Left lung (tissue), 10 donors: Measurements from ENCODE around the gene MSS51. TPM values are rescaled to one million over a fixed set of nuclear protein-coding genes. Genes with fewer than 3 reads are reported as not detected.

Source experiments
- ATAC-seq: fragments of 200-7000 bp; cut with Tn5 transposase; one replicate; pipeline ENCODE4 v1.9.1; 2020; ENCODE audit warnings: moderate library complexity
- DNase-seq, 4 donors: peaks; one replicate each; pipeline ENCODE4 v3.0.0-alpha.2; 2013 to 2020
- H3K27ac ChIP-seq, 2 donors: fragments of 200-600 bp; sonication (generic) in 1 of 2; one replicate each; pipeline versions ENCODE4 v1.5.0 to v1.8.0; 2020 to 2021
- H3K27me3 ChIP-seq, 2 donors: fragments of 200-600 bp; sonication (generic) in 1 of 2; one replicate each; pipeline versions ENCODE4 v1.5.0 to v1.8.0; 2020 to 2021
- H3K36me3 ChIP-seq, 2 donors: fragments of 200-600 bp; sonication (generic) in 1 of 2; one replicate each; pipeline versions ENCODE4 v1.5.0 to v1.8.0; 2020 to 2021
- H3K4me1 ChIP-seq, 2 donors: fragments of 200-600 bp; one replicate each; pipeline ENCODE4 v1.8.0; 2021
- H3K4me3 ChIP-seq, 2 donors: fragments of 200-600 bp; sonication (generic) in 1 of 2; one replicate each; pipeline versions ENCODE4 v1.5.0 to v1.8.0; 2020 to 2021; ENCODE audit warnings: mild to moderate bottlenecking in 1 of 2
- H3K9me3 ChIP-seq, 2 donors: fragments of 200-600 bp; sonication (generic) in 1 of 2; one replicate each; pipeline versions ENCODE4 v1.5.0 to v1.8.0; 2020 to 2021
- intact Hi-C, 2 donors: fragments of 100-400 bp; cut with DNase I; formaldehyde crosslinking; loops; one replicate each; pipeline versions ENCODE4 v1.11.2 to v1.14.2; 2022
- polyA plus RNA-seq, 6 donors: library from polyadenylated mRNA; unstranded; fragments of 120-200 nt; gene quantifications; one replicate each; pipeline ENCODE4 v1.2.1, GENCODE V29; 2013; ENCODE audit not compliant: insufficient read length in 6 of 6
- total RNA-seq, 2 donors: library from RNA; stranded (reverse); fragmentation: NEBNext Ultra II Directional; extraction: Animal tissue kit (Norgen Biotek cat#: 25700); gene quantifications; one replicate each; pipeline ENCODE4 v1.2.1, GENCODE V29; 2021
- TF ChIP-seq, protein P1 (sequence below), 2 donors: fragments of 200-600 bp; sonication (generic) in 1 of 2; IDR thresholded peaks; one replicate each; pipeline versions ENCODE4 v1.5.0 to v1.8.0; 2021; ENCODE audit warnings: antibody characterized with exemption in 2 of 2
- donor health status: DM: no; HTN: yes; CAD: no.
- donor health status: DM: no; HTN: no; CAD: no.

The MSS51 gene
- total and polyA plus RNA-seq, 8 donors: 1.3 to 7.0 (median 4.9) TPM

- Histone ChIP-seq H3K9me3 (no peaks in the 10 kb centered on the region), H3K27ac (no peak overlapping the region), H3K27me3 (no peaks in the 10 kb centered on the region), H3K36me3 (peaks cover 0 to 34% of the 10 kb centered on the region in 2 donors), H3K4me1 (no peaks in the 10 kb centered on the region), H3K4me3 (no peak overlapping the region)
- TF ChIP-seq, protein P1, sequence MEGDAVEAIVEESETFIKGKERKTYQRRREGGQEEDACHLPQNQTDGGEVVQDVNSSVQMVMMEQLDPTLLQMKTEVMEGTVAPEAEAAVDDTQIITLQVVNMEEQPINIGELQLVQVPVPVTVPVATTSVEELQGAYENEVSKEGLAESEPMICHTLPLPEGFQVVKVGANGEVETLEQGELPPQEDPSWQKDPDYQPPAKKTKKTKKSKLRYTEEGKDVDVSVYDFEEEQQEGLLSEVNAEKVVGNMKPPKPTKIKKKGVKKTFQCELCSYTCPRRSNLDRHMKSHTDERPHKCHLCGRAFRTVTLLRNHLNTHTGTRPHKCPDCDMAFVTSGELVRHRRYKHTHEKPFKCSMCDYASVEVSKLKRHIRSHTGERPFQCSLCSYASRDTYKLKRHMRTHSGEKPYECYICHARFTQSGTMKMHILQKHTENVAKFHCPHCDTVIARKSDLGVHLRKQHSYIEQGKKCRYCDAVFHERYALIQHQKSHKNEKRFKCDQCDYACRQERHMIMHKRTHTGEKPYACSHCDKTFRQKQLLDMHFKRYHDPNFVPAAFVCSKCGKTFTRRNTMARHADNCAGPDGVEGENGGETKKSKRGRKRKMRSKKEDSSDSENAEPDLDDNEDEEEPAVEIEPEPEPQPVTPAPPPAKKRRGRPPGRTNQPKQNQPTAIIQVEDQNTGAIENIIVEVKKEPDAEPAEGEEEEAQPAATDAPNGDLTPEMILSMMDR (IDR thresholded peaks at IDR 0.05): no peak
- intact Hi-C loops: no loop called here
- ATAC-seq (no peak), DNase-seq (no peak)
Observed at GRCh38 chr10:73449113-73449512, 15.8 kb upstream of the MSS51 start.

- DNase-seq (no peak), ATAC-seq (no peak)
- no peak overlapping the region for H3K27ac ChIP-seq
- no peaks in the 10 kb centered on the region for H3K27me3 ChIP-seq
- TF ChIP-seq, protein P1 (IDR thresholded peaks at IDR 0.05): no peak
- no peak overlapping the region for H3K4me3 ChIP-seq
- no peaks in the 10 kb centered on the region for H3K9me3 ChIP-seq
- intact Hi-C loops: no loop called here
- peaks cover 0 to 30% of the 10 kb centered on the region in 2 donors for H3K36me3 ChIP-seq
- H3K4me1 ChIP-seq: no peaks in the 10 kb centered on the region
Observed at GRCh38 chr10:73448384-73448783, 15.0 kb upstream of the MSS51 start.

DNA sequence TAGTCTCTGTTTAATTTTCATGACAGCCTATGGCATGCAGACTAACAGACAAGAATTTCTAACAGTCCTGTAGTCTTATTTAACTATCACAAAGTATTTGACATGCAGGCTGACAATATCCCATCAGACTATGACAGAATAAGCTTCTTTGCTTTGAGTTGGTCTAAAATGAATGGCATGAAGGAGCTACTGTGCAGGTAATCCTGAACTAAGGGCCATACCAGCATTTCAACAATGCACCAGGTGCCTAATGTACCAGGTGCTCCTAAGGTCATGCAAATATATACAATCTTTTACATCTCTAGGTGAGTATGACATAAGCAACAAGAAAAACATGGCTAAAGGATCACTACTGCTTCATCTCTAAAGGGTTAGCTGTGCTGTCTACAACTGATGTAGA is 13.6 kb upstream of the MSS51 start:
- Histone ChIP-seq H3K4me3 (no peak overlapping the region), H3K4me1 (no peaks in the 10 kb centered on the region), H3K27ac (no peak overlapping the region), H3K27me3 (no peaks in the 10 kb centered on the region), H3K36me3 (peaks cover 0 to 31% of the 10 kb centered on the region in 2 donors), H3K9me3 (no peaks in the 10 kb centered on the region)
- DNase-seq: no peak
- TF ChIP-seq, protein P1 (IDR thresholded peaks at IDR 0.05): no peak
- no peak for ATAC-seq
- intact Hi-C loops: no loop called here

DNA sequence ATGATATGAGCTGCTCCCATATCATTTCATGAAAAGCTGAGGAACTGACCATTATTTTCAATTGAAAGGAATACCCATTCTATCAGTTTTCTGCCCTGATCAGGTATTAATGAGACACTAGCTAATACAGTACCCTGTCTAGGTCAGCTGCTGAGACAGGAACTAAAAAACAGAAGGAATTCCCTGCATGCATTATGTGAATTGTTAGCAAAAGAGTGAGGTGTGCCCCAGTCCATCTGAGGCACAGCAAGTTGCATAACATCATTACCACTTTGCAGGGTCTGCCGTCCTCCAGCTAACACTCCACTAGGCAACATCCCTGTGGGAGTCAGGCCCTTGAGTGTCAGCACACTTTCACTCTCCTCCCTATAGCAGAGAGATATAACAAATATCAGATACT is 11.1 kb upstream of the MSS51 start:
- Histone ChIP-seq H3K27me3 (no peaks in the 10 kb centered on the region), H3K4me1 (no peaks in the 10 kb centered on the region), H3K4me3 (no peak overlapping the region), H3K27ac (no peak overlapping the region), H3K36me3 (peaks cover 0 to 45% of the 10 kb centered on the region in 2 donors), H3K9me3 (no peaks in the 10 kb centered on the region)
- DNase-seq (no peak), ATAC-seq (no peak)
- TF ChIP-seq, protein P1 (IDR thresholded peaks at IDR 0.05): no peak
- intact Hi-C loops: no loop called here

DNA sequence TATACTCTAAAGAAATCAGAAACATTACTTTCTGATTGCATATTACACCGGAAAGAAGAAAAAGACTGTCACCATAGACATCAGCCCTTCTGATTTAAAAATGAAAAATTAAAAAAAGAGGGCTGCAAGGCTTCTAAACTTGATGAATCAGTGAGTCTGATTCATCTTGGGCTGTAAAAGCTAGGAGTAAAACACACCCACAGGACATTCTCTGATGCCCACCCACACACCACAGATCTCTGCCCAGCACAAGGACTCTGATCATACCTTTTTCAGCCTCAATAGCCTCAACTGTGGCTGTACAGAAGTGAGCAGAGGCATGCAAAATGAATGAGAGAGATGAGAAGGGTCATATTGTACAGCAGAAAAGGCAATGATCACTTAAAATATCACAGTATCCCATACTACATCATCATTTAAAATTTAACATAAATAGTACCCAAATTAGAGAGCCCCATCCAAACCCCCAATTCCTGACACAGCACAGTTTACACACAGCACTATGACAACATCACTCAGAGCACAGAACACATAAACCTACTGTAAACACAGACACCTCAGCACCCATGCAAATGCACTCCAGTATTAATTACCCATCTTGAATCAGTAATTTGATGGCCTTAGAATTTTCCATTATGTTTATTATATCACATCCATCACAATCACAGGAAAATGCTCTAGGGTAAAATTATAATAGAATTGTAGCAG is 6.4 kb upstream of the MSS51 start:
- Histone ChIP-seq H3K9me3 (no peaks in the 10 kb centered on the region), H3K36me3 (peaks cover 0 to 54% of the 10 kb centered on the region in 2 donors), H3K27me3 (no peaks in the 10 kb centered on the region), H3K4me3 (no peak overlapping the region), H3K4me1 (no peaks in the 10 kb centered on the region), H3K27ac (no peak overlapping the region)
- ATAC-seq (no peak), DNase-seq (no peak)
- intact Hi-C loops: no loop called here
- TF ChIP-seq, protein P1 (IDR thresholded peaks at IDR 0.05): no peak
